Gastrocnemius medialis (tissue), 4 donors: ENCODE results near the gene LEF1.

Experiments
- CTCF ChIP-seq, 5 experiments: fragments of 450-650 bp in 3 of 5; fragments of 200-600 bp in 2 of 5; sonication (generic) in 2 of 5; IDR thresholded peaks in 4 of 5; conservative IDR thresholded peaks in 1 of 5; 1 replicate in 4 of 5; 2 replicates in 1 of 5; pipeline ENCODE4 v1.5.1; 2016 to 2019; ENCODE audit warnings: antibody characterized with exemption in 5 of 5, mild to moderate bottlenecking in 3 of 5, moderate library complexity in 3 of 5
- POLR2A ChIP-seq, 2 donors: fragments of 450-650 bp; IDR thresholded peaks; one replicate each; pipeline ENCODE4 v1.6.1; 2017; ENCODE audit warnings: antibody characterized with exemption in 2 of 2, mild to moderate bottlenecking in 2 of 2, moderate library complexity in 2 of 2

DNA sequence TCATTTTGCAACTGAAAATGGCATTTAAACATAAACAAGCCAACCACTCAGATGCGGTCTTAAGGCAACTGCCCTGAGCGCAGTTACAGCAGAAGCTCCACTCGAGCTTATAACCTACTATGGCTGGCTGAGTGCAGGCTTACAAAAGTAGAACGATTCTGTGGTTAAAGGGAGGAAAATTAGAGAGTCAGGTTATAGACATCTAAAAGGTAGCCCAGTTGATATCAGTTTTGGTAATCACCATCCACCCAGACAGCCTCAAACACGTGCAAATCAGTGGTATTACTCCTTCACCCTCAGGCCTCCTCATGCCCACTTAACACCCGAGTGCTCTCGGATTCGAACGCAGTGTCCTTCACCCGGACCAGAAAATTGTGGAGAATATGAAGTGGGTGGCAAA, 3.1 kb downstream of the LEF1 start:
- TF ChIP-seq CTCF (IDR thresholded peaks at IDR 0.05 in 4 of 5, conservative IDR thresholded peaks at IDR 0.05 in 1 of 5) (no peak), POLR2A (IDR thresholded peaks at IDR 0.05) (no peak)
